Ureter (tissue), 1 donor: Measurements from ENCODE around the gene AGAP1. TPM values are rescaled to one million over a fixed set of nuclear protein-coding genes. Genes with fewer than 3 reads are reported as not detected.

Experiments used
- DNase-seq: peaks from one replicate; pipeline ENCODE4 v3.0.0-alpha.2; 2020; ENCODE audit warnings: low spot score
- total RNA-seq: library from RNA; stranded (reverse); gene quantifications from one replicate; pipeline ENCODE4 v1.2.4, GENCODE V29; 2023
- donor health status: DM: yes; HTN: yes; CAD: no.

Gene AGAP1
- total RNA-seq, 1 donor from 2014 or later = 43.2 TPM

DNA sequence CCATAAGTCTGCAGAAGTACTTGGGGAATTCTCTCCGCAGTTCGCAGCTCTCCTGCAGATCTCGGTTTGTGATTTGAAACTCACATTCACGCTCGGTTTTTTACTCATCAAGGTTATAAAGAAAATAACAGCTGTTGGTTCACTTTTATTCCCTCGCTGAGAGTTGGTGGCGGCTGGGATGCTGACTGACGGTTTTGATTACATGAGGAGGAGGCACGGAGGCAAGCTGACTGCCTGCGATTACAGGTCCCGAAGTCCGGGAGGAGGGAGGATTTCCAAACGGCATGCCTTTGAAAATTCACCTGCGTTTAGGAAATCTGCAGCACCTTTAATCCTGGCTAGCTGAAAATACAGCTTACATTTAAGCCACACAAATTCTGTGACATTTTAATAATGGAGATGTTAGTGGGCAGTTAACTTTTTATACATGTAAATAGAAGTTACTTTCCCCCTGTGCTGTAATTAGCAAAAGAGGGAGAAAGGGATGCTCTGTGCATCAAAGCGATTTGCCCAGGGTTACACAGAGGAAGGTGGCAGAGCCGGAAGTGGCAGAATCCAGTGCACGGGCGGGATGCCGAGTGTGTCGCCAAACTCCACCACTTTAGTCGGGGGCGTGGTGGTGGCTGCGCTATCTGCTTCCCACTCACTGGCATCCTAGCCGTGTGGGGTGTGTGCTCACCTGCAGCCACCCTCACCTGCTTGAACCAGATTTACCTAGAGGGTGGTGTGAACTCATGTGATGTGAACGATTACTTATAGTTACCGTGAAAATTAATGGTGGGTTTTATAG is 14.7 kb downstream of the AGAP1 start:
- DNase-seq = no peak

DNA sequence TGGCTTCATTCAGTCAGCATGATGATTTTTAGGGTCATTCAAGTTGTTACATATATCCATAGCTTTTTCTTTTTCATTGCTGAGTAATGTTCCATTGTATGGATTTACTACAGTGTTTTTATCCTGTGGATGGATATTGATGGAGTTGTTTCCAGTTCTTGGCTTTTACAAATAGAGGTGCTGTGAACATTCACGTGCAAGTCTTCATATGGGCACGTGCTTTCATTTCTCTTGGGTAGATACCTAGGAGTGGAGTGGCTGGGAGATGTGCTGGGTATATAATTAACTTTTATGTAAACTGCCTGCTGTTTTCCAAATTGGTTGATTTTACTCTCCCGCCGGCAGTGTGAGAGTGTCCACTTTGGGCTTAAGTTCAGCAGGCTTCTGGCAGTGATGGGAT is 16.5 kb downstream of the AGAP1 start:
- no peak for DNase-seq

GRCh38 chr2:235511187-235511661 is 17.4 kb downstream of the AGAP1 start:
- DNase-seq = no peak

DNA sequence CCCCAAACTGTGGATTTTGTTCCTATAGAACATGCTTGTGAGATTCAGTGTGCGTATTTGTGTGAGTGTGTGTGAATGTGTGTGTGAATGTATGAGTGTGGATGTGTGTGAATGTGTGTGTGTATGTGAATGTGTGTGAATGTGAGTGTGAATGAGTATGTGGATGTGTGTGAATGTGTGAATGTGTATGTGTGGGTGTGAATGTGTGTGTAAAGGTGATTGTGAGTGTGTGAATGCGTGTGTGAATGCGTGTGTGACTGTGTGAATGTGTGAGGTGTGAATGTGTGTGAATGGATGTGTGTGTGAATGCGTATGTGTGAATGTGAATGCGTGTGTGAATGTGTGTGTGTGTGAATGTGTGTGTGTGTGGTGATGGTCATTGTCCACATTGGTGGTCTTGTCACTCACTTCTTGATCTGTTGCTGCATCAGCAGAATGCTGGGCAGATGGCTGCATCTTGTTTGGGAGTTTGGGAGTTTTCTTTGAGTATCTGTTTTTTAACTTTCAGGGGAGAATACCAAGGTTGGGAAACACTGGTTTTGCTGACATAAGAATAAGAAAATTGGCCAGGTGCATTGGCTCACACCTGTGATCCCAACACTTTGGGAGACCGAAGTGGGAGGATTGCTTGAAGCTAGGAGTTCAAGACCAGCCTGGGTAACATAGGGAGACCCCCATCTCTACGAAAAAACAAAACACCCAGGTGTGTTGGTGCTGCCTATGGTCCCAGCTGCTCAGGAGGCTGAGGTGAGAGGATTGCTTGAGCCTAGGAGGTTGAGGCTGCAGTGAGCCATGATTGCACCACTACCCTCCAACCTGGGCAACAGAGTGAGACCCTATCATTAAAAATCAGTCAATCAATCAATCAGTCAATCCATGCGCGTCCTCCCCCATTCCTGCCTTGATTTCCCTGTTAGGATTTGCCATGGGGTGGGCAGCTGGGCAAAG is 18.2 kb downstream of the AGAP1 start:
- no peak for DNase-seq

DNA sequence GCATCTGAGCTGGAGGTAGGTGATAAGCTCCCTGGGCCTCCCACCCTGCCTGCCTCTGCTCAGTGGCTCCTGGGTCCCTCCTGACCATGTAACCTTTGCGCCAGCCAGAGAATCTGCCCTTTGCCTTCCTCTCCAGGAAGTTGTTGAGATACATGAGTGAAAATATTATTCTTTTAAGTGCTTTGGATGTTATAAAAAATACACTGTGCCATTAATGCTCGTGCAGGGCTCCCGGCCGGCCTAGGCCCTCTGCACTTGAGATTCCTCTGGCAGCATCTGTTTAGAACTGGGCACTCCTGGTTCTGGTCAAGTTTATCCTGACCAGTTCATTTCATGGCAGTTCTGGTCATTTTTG is 18.8 kb downstream of the AGAP1 start:
- DNase-seq = no peak

DNA sequence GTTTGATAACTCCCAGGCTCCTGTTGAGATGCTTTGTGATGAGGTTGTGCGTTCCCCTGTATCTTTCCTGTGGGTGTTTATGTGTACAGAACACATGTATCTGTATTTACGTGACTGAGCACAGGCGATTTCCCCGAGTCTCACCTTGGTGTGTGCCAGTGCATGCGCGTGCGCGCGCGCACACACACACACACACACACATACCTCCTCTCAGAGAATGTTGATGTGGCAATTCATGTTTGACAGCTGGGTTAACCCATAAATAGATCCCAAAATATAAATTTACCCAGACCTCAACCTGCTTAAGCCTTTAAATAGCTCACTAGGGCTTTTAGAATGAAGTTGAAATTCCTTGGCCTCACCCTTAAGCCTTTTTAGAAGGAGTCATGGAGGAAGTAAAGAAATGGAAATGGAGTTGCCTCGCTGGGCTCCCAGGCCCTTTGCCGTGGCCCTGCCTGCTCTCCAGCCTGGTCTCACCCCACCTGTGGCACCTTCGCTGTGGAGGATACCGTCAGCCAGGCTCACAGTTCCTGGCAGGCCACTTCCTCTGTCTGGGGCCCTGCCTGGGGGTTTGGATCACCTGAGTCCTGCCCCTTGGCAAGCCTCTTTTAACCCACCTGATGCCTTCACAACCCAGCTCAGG is 20.3 kb downstream of the AGAP1 start:
- no peak for DNase-seq

DNA sequence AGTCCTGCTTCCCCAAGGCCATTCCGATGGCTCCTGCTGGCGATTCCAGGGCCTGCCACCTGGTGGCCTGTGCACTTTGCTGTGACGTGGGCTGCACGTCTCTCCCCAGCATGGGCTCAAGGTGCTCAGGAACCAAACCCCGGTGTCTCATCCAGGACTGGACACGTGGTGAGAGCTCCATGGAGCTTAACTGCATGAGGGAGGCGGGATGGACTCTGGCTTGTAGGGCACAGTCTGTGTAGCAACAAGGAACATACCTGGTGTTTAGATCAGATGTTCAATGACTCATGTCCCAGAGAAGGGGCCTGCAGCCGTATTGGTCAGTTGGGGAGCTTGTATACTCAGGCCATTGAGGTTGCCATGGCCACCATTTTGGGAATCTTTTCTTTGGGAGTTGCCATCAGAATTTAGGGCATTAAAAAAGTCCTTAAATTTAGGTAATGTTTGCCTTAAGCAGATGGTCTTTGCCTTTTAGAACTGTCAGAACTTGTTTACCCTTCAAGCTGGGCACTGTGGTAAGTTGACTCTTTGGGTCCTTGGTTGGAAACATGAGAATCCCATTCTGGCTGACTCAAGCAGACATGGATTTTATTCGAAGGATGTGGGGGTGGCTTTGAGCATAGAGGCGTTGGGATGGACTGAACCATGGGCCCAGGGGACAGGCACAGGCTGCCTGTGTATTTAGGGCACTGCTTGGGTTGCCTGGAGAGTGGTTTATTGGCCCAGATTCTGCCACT is 21.0 kb downstream of the AGAP1 start:
- DNase-seq = no peak

DNA sequence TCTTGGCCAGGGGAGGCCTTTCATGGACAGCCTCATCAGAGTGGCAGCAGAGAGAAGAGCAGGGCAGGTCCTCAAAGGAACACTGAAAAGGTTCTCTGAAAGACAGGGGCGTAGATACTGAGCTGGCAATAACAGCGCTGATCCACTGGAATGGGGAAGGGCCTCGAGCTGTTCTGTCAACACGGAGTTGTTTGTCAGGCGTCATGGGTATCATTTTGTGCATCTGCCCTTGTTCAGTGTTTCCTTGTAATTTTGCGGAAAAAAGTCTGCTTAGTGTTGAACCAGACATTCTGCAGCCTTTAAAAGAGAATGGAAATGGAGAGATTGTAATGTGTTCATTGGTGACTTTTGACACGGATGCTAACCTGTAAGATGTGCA is 21.5 kb downstream of the AGAP1 start:
- no peak for DNase-seq

GRCh38 chr2:235515821-235516220 is 22.0 kb downstream of the AGAP1 start:
- DNase-seq = no peak

- no peak for DNase-seq
These were observed 22.4 kb downstream of the AGAP1 start for GRCh38 chr2:235516257-235516656.

- DNase-seq = no peak
These were observed 24.7 kb downstream of the AGAP1 start for GRCh38 chr2:235518322-235519090.

DNA sequence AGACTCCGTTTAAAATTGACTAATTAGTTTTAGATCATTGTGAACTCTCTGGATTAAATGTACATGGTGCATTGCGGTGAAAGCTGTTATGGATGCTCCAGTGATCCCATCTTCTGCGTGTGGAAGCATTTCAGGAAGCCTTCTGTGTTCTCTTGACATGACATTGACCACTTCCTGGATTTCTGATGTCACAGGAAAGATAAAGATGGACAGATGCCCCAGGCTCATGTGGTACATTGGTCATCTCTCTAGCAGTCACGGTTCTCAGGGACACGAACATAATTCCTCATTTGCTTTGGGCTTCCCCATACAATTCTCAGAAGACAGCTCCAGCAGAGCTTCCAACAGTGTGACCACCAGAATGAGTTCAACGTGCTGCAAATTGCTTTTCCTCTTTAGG is 26.9 kb downstream of the AGAP1 start:
- no peak for DNase-seq

DNA sequence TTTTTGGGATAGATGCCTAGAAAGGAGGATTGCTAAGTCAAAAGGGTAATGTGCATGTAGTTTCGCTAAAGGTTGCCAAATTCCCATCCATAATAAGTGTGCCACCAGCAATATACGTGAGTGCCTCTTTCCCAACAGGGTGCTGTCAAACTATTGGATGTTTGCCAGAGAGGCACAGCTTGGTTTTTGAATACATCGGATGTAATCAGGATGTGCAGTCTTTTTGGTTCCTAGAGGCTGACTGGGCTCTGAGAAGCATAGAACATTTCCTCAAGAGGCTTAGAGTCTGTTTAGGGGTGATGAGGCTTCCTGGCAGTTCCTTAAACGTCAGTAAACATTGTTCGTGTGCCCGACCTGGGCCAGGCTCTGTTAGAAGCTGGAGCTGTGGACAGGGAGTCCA is 28.0 kb downstream of the AGAP1 start:
- DNase-seq = no peak

DNA sequence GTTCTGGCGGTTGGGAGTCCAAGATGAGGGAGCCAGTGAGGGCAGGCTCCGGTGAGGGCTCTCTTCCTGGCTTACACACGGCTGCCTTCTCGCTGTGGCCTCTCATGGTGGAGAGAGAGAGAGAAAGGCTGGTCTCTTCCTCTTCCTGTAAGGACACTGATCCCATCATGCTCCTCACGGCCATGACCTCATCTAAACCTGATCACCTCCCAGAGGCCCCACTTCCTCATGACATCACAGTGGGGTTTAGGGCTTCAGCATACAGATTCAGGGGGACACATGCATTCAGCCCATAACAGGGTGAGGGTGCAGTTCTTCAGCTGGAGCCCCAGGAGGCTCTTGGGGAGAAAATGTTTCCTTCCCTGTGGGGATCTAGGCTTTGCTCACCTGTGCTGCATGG is 29.2 kb downstream of the AGAP1 start:
- no peak for DNase-seq

GRCh38 chr2:235523486-235524150 is 29.8 kb downstream of the AGAP1 start:
- DNase-seq = no peak

DNA sequence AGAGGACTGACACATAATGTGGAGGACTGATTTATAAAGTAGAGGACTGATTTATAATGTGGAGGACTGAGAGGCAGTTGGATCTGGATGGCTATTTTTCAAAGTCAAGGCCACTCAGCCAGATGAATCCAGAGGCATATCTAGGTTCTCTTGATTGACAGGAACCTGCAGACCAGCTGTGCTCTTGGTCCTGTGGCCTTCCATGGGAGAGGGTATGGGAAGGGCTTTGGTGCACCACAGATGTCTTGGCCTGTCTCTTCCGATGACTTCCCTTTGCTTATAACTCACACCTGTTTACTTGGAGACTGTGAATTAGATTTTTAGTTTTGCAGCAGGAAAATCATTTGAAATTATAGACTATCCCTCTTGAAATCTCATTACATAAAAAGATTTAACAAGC is 32.3 kb downstream of the AGAP1 start:
- no peak for DNase-seq

DNA sequence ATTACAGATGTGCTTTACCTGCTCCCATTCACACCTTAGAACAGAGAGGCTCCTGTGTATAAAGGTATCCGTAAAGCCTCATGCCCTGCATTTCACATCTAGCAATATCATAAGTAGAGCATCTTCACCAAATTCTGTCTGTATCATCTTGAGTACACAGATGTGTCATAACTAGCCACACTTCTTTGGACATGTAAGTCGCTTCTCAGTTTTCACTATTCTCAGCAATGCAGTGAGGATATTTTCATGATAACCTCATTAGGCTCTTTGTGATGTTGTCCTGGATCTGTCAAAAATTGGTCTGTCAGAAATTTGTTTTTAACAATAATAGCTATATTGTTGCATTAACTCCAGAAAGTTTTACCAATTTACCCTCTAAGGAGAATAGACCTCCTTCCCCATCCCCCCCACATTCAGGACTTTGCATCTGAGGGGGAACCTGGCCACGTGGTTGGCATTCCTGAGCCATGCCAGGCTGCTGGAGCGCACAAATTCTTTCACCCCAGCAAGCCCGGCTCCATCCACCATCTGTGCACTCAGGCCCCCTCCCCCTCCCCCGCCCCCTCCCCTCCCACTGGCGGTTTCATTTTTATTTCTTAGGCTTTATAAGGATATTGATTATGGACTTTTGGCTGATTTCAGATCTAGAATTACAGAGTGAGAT is 34.1 kb downstream of the AGAP1 start:
- no peak for DNase-seq

GRCh38 chr2:235529621-235530020 is 35.8 kb downstream of the AGAP1 start:
- no peak for DNase-seq

- DNase-seq = no peak
These were observed 36.9 kb downstream of the AGAP1 start for GRCh38 chr2:235530735-235531134.

DNA sequence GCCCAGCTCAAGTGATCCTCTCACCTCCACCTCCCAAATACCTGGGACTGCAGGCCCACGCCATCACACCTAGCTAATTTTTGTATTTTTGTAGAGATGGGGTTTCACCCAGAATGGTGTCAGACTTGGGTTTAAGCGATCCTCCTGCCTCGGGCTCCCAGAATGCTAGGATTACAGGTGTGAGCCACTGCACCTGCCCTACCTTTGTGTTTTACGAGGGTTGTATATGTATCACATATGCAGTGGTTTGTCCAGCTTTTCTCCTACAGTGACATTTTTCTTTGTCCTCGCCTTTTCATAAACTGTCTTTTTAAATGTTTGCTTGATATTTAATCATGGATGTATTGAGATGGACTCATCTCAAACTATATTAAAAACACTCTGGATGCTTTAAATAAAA is 38.5 kb downstream of the AGAP1 start:
- DNase-seq = no peak
